ENCODE results near the gene SH3D19.
"Not testable (repeated sequence)": the region's sequence is repeated elsewhere in the genome, so short reads cannot be mapped to it uniquely, and the experiment has no call there.

The SH3D19 gene

DNA sequence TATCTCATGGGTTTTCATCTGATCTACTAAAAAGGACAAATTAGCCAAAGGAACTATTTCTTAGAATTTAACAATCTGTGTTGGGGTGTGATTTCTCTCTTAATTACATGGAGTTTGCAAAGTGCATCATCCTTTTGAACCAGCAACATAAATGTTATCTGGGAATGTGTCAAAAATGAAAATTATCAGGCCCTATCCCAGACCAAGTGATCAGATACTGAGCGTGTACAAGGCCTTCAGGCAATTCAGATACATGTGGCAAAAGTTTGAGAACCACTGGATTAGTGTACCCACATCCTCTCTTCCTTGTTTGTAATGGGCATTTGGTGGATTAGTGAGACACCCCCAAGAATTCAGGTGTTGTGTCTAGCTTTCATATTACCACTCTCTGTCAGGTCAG, 3.8 kb downstream of the SH3D19 start:
- DNase-seq (ENCODE audit: low read depth): no peak

GRCh38 chr4:151319490-151319889, 5.9 kb downstream of the SH3D19 start:
- no peak for DNase-seq (ENCODE audit: low read depth)

GRCh38 chr4:151318307-151319006, 6.9 kb downstream of the SH3D19 start:
- DNase-seq (ENCODE audit: low read depth): no peak

DNA sequence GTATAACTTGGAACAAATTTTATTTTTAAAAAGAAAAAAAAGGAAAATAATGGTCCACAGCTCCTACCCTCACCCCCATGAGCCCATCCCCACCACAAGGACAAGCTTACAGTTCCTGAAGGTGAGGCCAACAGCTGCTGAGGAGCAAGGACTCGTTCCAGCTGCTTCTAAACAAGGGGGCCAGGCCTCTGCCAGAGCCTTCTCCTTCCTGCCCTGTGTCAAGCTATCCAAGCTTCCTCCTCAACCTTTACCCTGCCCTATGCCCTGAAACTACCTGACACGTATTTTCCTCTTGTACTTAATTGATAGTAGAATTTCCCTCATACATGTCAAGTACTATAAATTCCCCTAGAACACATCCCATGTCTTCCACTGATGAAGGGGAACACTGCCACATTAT, 8.8 kb downstream of the SH3D19 start:
- DNase-seq (ENCODE audit: low read depth): no peak

- DNase-seq (ENCODE audit: low read depth): no peak
Measured at GRCh38 chr4:151315212-151315886, 10.1 kb downstream of the SH3D19 start.

DNA sequence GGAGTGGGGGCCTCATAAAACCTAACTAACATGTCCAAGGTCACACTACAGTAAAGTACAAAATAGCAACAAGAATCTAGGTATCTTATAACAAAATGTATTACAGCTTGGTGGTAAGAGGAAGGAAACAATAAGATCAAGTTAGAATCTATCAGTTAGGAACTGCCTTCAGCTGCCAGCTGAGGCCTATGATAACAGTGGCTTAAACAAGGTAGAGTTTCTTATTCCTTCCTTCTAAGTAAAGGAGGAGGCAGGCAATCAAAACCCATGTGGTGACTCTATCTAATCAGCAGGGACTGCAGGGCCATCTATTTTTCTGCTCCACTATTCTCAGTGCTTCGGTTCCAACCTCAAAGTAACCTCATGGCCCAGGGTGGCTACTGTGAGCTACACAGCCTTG, 10.9 kb downstream of the SH3D19 start:
- no peak for DNase-seq (ENCODE audit: low read depth)

DNA sequence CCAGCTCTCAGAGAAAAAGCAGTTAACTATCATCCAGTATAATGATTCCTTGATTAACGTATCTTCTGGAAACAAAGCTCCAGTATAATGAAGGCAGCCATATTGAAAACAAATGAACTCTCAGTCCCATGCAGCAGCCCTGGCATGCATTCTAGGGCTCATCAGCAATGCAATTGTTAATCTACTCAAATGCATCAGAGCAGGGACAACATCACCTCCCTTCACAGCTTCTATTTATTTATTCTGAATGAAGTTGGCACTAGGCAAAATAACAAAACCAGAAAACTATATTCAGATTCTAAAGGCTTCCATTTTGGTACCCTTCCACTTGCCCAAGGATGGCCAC, 11.4 kb downstream of the SH3D19 start:
- no peak for DNase-seq (ENCODE audit: low read depth)

- DNase-seq (ENCODE audit: low read depth): no peak
Measured at GRCh38 chr4:151313306-151314009, 11.9 kb downstream of the SH3D19 start.

DNA sequence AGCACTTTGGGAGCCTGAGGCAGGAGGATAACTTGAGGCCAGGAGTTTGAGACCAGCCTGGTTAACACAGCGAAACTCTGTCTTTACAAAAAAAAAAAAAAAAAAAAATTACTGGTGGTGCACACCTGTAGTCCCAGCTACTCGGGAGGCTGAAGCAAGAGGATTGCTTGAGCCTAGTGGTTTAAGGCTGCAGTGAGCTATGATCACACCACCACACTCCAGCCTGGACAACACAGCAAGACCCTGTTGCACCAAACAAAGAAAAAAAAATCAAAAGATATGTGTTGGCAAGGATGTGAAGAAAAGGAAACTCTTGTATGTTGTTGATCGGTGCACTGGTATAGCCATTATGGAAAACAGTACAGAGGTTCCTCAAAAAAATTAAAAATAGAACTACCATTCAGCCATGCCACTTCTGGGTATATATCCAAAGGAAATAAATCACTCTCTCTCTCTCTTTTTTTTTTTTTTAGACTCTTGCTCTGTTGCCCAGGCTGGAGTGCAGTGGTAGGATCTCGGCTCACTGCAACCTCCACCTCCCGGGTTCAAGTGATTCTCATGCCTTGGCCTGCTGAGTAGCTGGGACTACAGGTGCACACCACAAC, 15.2 kb downstream of the SH3D19 start:
- DNase-seq (ENCODE audit: low read depth): no peak

DNA sequence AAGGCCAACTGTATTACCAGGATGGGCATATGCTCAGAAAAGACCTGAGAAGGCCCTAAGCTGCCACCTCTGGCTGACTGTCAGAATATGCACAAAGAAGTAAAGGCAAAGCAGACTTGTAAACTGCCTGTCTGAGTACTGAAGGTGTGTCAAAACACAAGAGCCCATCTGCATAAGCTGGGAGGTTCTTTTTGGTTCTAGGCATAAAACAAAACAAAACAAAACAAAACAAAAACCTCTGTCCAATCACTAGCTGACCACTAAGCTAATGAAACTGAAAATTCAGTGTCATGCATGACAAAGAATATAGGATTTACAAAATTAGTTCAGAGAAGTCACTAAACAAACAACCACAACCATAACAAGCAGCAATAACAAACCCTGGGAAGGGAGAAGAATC, 20.6 kb downstream of the SH3D19 start:
- no peak for DNase-seq (ENCODE audit: low read depth)

GRCh38 chr4:151304226-151304625, 21.2 kb downstream of the SH3D19 start:
- DNase-seq (ENCODE audit: low read depth): no peak

DNA sequence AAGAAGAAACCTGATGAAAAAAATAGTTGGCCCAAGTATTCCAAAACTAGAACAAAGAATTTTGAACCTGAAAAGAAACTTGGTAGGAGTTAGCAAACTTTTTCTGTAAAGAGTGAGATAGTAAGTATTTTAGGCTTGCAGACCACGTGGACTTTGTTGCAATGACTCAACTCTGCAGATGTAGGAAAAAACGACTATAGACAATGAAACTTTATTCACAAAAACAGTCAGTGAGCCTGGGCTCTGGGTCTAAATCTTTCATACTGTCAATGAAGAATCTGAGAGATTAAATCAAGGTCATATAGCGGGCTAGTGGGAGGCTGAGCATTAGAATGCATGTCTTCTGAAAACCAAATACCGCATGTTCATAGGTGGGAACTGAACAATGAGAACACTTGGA, 23.0 kb downstream of the SH3D19 start:
- no peak for DNase-seq (ENCODE audit: low read depth)

DNA sequence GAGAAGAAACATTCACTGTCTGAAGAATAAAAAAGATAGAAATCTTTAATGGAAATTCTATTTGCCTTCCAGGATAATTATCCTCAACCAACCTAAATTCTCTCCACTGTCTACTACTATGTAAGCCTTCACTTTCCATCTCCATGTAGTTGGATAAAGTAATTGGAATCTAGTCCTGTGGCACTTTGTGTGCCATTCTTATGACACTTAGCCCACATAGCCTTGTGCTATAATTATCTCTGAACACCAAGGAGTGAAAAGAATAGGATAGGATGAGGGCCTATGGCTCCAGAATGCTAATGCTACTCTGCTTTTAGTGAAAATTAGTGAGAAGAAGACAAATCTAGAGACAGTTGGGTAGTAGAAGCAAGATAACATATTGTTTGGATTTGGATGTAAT, 28.2 kb downstream of the SH3D19 start:
- no peak for DNase-seq (ENCODE audit: low read depth)

DNA sequence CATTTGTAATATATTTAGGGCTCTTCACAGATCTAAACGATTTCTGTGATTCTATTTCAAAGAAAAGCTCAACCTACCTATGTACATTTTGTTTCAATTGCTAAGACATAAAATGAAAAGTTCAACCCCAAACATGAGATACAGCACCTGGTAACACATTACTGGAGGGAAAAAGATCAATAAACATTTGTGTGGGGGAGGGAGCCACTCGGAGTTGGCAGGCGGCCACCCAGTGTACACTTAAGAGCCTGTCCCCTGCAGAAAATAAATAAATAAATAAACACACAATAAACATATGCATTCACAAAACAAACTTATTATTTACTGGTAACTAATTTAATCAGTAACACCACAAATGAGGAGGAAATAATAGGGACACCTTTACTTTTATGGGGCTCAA, 29.2 kb downstream of the SH3D19 start:
- DNase-seq (ENCODE audit: low read depth): no peak

- DNase-seq (ENCODE audit: low read depth): no peak
Measured at GRCh38 chr4:151294833-151295496, 30.4 kb downstream of the SH3D19 start.

DNA sequence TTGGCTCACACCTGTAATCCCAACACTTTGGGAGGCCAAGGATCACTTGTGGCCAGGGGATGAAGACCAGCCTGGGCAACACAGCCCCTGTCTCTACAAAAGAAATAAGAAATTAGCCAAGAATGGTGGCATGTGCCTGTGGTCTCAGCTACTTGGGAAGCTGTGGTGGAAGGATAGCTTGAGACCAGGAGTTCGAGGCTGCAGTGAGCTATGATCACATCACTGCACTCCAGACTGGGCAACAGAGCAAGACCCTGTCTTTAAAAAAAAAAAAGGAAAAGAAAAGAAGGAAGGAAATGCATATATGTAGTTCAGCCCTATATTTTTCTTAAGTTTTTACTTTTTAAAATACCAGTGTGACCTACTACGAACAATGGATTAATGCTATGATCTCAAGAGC, 33.4 kb downstream of the SH3D19 start:
- no peak for DNase-seq (ENCODE audit: low read depth)

DNA sequence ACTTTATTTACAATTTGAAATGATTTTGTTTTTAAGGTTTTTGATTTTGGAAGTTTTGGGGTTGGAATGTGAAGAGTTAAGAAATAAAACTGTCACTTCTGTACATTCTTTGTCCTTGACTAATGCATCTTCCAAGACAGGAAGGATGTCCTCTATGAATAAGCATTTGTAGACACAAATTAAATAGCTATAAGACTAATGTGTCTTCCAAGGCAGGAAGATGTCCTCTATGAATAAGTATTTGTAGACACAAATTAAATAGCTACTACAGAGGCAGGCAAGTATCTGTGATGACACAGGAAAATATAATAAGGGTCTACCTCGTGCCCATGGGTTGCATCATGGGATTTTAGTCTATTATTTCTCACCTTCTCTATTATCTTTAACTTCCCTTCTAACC, 33.9 kb downstream of the SH3D19 start:
- no peak for DNase-seq (ENCODE audit: low read depth)

- no peak for DNase-seq (ENCODE audit: low read depth)
Measured at GRCh38 chr4:151287409-151287808, 38.0 kb downstream of the SH3D19 start.

- DNase-seq (ENCODE audit: low read depth): no peak
Measured at GRCh38 chr4:151284534-151285245, 40.7 kb downstream of the SH3D19 start.

DNA sequence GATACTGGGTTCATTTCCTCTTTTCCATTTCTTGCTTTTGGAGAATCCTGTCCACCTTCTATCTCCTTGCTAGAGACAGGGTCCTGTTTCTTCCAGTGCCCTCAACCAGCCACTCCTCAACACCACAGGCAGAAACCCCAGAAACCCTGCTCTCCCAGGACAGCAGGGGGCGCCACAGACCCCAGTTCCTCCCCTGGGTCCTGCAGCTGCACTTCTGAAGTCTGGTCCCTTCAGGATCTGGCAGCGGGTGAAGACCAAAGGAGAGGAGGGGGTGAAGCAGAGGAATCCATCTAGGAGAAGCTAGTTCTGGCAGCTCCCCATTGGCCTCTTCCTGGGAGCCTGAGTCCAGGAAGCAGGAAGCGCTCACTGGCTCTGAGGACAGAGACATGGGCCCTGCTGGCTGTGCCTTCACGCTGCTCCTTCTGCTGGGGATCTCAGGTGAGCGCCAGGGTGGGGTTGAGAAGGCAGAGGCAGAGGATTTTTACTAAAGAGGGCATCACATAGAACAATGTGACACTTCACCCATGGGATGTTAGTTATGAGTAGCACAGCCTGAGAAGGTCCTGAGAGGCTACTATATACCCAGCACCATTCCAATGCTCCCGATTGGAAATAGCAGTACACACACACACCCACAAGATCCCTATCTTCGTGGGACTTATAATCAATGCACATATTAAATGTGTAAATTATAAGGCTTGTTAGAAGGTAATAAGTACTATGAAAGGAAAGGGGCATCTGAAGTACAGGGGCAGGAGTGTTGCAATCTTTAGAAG, 48.4 kb downstream of the SH3D19 start, which contains the start of gene PRSS48:
Gene PRSS48 (plus strand): TSS at position 375 of the 776 bp plus-strand sequence. CDS start 12 bp downstream, at position 387.
- peak; percentile 4 for DNase-seq (ENCODE audit: low read depth)

DNA sequence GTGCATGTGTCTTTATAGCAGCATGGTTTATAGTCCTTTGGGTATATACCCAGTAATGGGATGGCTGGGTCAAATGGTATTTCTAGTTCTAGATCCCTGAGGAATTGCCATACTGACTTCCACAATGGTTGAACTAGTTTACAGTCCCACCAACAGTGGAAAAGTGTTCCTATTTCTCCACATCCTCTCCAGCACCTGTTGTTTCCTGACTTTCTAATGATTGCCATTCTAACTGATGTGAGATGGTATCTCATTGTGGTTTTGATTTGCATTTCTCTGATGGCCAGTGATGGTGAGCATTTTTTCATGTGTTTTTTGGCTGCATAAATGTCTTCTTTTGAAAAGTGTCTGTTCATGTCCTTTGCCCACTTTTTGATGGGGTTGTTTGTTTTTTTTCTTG, 56.5 kb downstream of the SH3D19 start:
- not testable (repeated sequence) for DNase-seq (ENCODE audit: low read depth)
